ENCODE results near the gene DOC2A.

The DOC2A gene

DNA sequence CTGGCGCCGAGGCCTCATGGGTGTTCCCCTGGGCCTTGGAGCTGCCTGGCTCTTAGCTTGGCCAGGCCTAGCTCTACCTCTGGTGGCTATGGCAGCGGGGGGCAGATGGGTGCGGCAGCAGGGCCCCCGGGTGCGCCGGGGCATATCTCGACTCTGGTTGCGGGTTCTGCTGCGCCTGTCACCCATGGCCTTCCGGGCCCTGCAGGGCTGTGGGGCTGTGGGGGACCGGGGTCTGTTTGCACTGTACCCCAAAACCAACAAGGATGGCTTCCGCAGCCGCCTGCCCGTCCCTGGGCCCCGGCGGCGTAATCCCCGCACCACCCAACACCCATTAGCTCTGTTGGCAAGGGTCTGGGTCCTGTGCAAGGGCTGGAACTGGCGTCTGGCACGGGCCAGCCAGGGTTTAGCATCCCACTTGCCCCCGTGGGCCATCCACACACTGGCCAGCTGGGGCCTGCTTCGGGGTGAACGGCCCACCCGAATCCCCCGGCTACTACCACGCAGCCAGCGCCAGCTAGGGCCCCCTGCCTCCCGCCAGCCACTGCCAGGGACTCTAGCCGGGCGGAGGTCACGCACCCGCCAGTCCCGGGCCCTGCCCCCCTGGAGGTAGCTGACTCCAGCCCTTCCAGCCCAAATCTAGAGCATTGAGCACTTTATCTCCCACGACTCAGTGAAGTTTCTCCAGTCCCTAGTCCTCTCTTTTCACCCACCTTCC, 23.3 kb downstream of the DOC2A start:
- no peak overlapping the region for H4K8ac ChIP-seq (ENCODE audit: low read depth, low read length)
- no peaks in the 10 kb centered on the region for H3K79me1 ChIP-seq (ENCODE audit: low read length)
- H3K4me2 ChIP-seq (ENCODE audit: low read length), result no peak overlapping the region
- H3K4me1 ChIP-seq (ENCODE audit: control insufficient read depth, low read depth, low read length), result no peaks in the 10 kb centered on the region
- no peak for DNase-seq
- no peak overlapping the region for H3K56ac ChIP-seq (ENCODE audit: low read length)
- no peak overlapping the region for H3K23ac ChIP-seq (ENCODE audit: low read length)
- no peaks in the 10 kb centered on the region for H3K79me2 ChIP-seq (ENCODE audit: control insufficient read depth, insufficient read depth, low read length)
- peaks cover 21% of the 10 kb centered on the region for H3K36me3 ChIP-seq (ENCODE audit: control insufficient read depth, insufficient read depth, low read length)
- H3K18ac ChIP-seq (ENCODE audit: low read length), result no peak overlapping the region
- H3K4me3 ChIP-seq (ENCODE audit: low read length), result no peak overlapping the region
- no peak overlapping the region for H4K5ac ChIP-seq (ENCODE audit: low read length)
- H2BK15ac ChIP-seq (replicated peaks; ENCODE audit: low read depth), result no peak overlapping the region
- no peak overlapping the region for H3K9ac ChIP-seq (ENCODE audit: low read length)
- no peak overlapping the region for H3K4ac ChIP-seq (ENCODE audit: low read depth, low read length)
- WGBS (ENCODE audit: extremely low coverage, insufficient coverage, low lambda C conversion rate), result no CpG with 5 or more reads among the region's 35 CpGs
- no peak overlapping the region for H3K27ac ChIP-seq (ENCODE audit: low read depth, low read length)
- no peaks in the 10 kb centered on the region for H3K27me3 ChIP-seq (ENCODE audit: insufficient read depth, low read length, poor library complexity)
- no peak overlapping the region for H2AK5ac ChIP-seq (ENCODE audit: low read length)
- H2BK5ac ChIP-seq (ENCODE audit: low read length), result no peak overlapping the region
- H2BK120ac ChIP-seq (ENCODE audit: low read depth, low read length), result no peak overlapping the region

DNA sequence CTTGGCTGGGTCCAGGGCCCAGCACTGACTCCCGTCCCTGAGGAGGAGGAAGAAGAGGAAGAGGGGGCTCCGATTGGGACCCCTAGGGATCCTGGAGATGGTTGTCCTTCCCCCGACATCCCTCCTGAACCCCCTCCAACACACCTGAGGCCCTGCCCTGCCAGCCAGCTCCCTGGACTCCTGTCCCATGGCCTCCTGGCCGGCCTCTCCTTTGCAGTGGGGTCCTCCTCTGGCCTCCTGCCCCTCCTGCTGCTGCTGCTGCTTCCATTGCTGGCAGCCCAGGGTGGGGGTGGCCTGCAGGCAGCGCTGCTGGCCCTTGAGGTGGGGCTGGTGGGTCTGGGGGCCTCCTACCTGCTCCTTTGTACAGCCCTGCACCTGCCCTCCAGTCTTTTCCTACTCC, 23.9 kb downstream of the DOC2A start:
- no CpG with 5 or more reads among the region's 5 CpGs for WGBS (ENCODE audit: extremely low coverage, insufficient coverage, low lambda C conversion rate)
- no peak overlapping the region for H4K8ac ChIP-seq (ENCODE audit: low read depth, low read length)
- H2BK120ac ChIP-seq (ENCODE audit: low read depth, low read length), result no peak overlapping the region
- no peak overlapping the region for H3K9ac ChIP-seq (ENCODE audit: low read length)
- H3K4me3 ChIP-seq (ENCODE audit: low read length), result no peak overlapping the region
- DNase-seq, result no peak
- no peak overlapping the region for H2BK5ac ChIP-seq (ENCODE audit: low read length)
- no peak overlapping the region for H2AK5ac ChIP-seq (ENCODE audit: low read length)
- H2BK15ac ChIP-seq (replicated peaks; ENCODE audit: low read depth), result no peak overlapping the region
- H3K18ac ChIP-seq (ENCODE audit: low read length), result no peak overlapping the region
- no peaks in the 10 kb centered on the region for H3K4me1 ChIP-seq (ENCODE audit: control insufficient read depth, low read depth, low read length)
- H3K56ac ChIP-seq (ENCODE audit: low read length), result no peak overlapping the region
- no peaks in the 10 kb centered on the region for H3K79me2 ChIP-seq (ENCODE audit: control insufficient read depth, insufficient read depth, low read length)
- H3K4ac ChIP-seq (ENCODE audit: low read depth, low read length), result no peak overlapping the region
- H4K5ac ChIP-seq (ENCODE audit: low read length), result no peak overlapping the region
- H3K79me1 ChIP-seq (ENCODE audit: low read length), result no peaks in the 10 kb centered on the region
- peaks cover 20% of the 10 kb centered on the region for H3K36me3 ChIP-seq (ENCODE audit: control insufficient read depth, insufficient read depth, low read length)
- no peaks in the 10 kb centered on the region for H3K27me3 ChIP-seq (ENCODE audit: insufficient read depth, low read length, poor library complexity)
- H3K23ac ChIP-seq (ENCODE audit: low read length), result no peak overlapping the region
- H3K27ac ChIP-seq (ENCODE audit: low read depth, low read length), result no peak overlapping the region
- H3K4me2 ChIP-seq (ENCODE audit: low read length), result no peak overlapping the region

DNA sequence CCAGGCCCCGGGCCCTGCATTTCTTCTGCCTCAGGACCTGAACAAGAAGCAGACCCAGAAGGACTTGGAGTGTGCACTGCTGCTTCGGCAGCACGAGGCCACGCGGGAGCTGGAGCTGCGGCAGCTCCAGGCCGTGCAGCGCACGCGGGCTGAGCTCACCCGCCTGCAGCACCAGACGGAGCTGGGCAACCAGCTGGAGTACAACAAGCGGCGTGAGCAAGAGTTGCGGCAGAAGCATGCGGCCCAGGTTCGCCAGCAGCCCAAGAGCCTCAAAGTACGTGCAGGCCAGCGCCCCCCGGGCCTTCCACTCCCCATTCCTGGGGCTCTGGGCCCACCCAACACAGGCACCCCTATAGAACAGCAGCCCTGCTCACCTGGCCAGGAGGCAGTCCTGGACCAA, 24.6 kb downstream of the DOC2A start:
- Histone ChIP-seq H2AK5ac (ENCODE audit: low read length) (no peak overlapping the region), H4K5ac (ENCODE audit: low read length) (no peak overlapping the region), H3K4me3 (ENCODE audit: low read length) (no peak overlapping the region), H2BK15ac (replicated peaks; ENCODE audit: low read depth) (no peak overlapping the region), H3K56ac (ENCODE audit: low read length) (no peak overlapping the region), H3K27me3 (ENCODE audit: insufficient read depth, low read length, poor library complexity) (no peaks in the 10 kb centered on the region), H4K8ac (ENCODE audit: low read depth, low read length) (no peak overlapping the region), H3K27ac (ENCODE audit: low read depth, low read length) (no peak overlapping the region), H3K4ac (ENCODE audit: low read depth, low read length) (no peak overlapping the region), H2BK5ac (ENCODE audit: low read length) (no peak overlapping the region), H3K4me2 (ENCODE audit: low read length) (no peak overlapping the region), H3K18ac (ENCODE audit: low read length) (no peak overlapping the region), H3K23ac (ENCODE audit: low read length) (no peak overlapping the region), H2BK120ac (ENCODE audit: low read depth, low read length) (no peak overlapping the region), H3K36me3 (ENCODE audit: control insufficient read depth, insufficient read depth, low read length) (peaks cover 20% of the 10 kb centered on the region), H3K4me1 (ENCODE audit: control insufficient read depth, low read depth, low read length) (no peaks in the 10 kb centered on the region), H3K79me1 (ENCODE audit: low read length) (no peaks in the 10 kb centered on the region), H3K79me2 (ENCODE audit: control insufficient read depth, insufficient read depth, low read length) (no peaks in the 10 kb centered on the region), H3K9ac (ENCODE audit: low read length) (no peak overlapping the region)
- WGBS (ENCODE audit: extremely low coverage, insufficient coverage, low lambda C conversion rate), result no CpG with 5 or more reads among the region's 20 CpGs
- no peak for DNase-seq

DNA sequence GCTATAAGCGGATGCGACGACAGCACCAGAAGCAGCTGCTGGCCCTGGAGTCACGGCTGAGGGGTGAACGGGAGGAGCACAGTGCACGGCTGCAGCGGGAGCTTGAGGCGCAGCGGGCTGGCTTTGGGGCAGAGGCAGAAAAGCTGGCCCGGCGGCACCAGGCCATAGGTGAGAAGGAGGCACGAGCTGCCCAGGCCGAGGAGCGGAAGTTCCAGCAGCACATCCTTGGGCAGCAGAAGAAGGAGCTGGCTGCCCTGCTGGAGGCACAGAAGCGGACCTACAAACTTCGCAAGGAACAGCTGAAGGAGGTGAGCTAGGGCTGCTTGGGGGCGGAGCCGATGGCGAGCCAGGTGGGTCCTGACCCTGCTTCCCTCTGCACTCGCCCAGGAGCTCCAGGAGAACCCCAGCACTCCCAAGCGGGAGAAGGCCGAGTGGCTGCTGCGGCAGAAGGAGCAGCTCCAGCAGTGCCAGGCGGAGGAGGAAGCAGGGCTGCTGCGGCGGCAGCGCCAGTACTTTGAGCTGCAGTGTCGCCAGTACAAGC, 25.5 kb downstream of the DOC2A start:
- no peaks in the 10 kb centered on the region for H3K79me2 ChIP-seq (ENCODE audit: control insufficient read depth, insufficient read depth, low read length)
- H3K4me3 ChIP-seq (ENCODE audit: low read length), result no peak overlapping the region
- no peak overlapping the region for H2BK5ac ChIP-seq (ENCODE audit: low read length)
- no peak overlapping the region for H3K9ac ChIP-seq (ENCODE audit: low read length)
- H3K79me1 ChIP-seq (ENCODE audit: low read length), result no peaks in the 10 kb centered on the region
- H4K5ac ChIP-seq (ENCODE audit: low read length), result no peak overlapping the region
- H3K56ac ChIP-seq (ENCODE audit: low read length), result no peak overlapping the region
- peaks cover 18% of the 10 kb centered on the region for H3K36me3 ChIP-seq (ENCODE audit: control insufficient read depth, insufficient read depth, low read length)
- H3K27ac ChIP-seq (ENCODE audit: low read depth, low read length), result no peak overlapping the region
- H3K27me3 ChIP-seq (ENCODE audit: insufficient read depth, low read length, poor library complexity), result no peaks in the 10 kb centered on the region
- H3K4me2 ChIP-seq (ENCODE audit: low read length), result no peak overlapping the region
- H2BK15ac ChIP-seq (replicated peaks; ENCODE audit: low read depth), result no peak overlapping the region
- no peak overlapping the region for H2BK120ac ChIP-seq (ENCODE audit: low read depth, low read length)
- H3K4me1 ChIP-seq (ENCODE audit: control insufficient read depth, low read depth, low read length), result no peaks in the 10 kb centered on the region
- WGBS (ENCODE audit: extremely low coverage, insufficient coverage, low lambda C conversion rate), result no CpG with 5 or more reads among the region's 28 CpGs
- H3K4ac ChIP-seq (ENCODE audit: low read depth, low read length), result no peak overlapping the region
- no peak for DNase-seq
- H3K23ac ChIP-seq (ENCODE audit: low read length), result no peak overlapping the region
- no peak overlapping the region for H4K8ac ChIP-seq (ENCODE audit: low read depth, low read length)
- H2AK5ac ChIP-seq (ENCODE audit: low read length), result no peak overlapping the region
- H3K18ac ChIP-seq (ENCODE audit: low read length), result no peak overlapping the region

DNA sequence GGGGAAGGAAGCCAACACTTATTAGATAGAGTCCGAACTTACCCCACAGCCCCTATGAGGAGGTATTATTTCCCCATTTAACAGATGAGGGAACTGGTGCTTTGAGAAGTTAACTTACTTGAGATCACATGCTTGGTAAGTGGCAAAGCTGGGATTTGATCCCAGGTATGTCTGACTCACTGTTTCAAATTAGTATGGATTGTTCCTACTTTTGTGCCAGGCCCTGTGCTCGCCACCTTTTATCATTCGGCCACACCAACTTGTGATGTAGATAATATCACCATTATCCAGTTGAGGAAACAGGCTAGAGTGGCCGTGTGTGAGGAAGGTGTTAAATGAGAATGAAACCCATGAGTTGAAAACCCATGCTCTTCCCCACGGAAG, 26.1 kb downstream of the DOC2A start:
- no peak overlapping the region for H2BK5ac ChIP-seq (ENCODE audit: low read length)
- no peaks in the 10 kb centered on the region for H3K27me3 ChIP-seq (ENCODE audit: insufficient read depth, low read length, poor library complexity)
- no peak overlapping the region for H3K56ac ChIP-seq (ENCODE audit: low read length)
- no CpG with 5 or more reads among the region's 5 CpGs for WGBS (ENCODE audit: extremely low coverage, insufficient coverage, low lambda C conversion rate)
- H2BK120ac ChIP-seq (ENCODE audit: low read depth, low read length), result no peak overlapping the region
- H4K5ac ChIP-seq (ENCODE audit: low read length), result no peak overlapping the region
- H3K4me3 ChIP-seq (ENCODE audit: low read length), result no peak overlapping the region
- no peak overlapping the region for H3K27ac ChIP-seq (ENCODE audit: low read depth, low read length)
- no peak overlapping the region for H3K23ac ChIP-seq (ENCODE audit: low read length)
- no peak overlapping the region for H2BK15ac ChIP-seq (replicated peaks; ENCODE audit: low read depth)
- no peak for DNase-seq
- no peaks in the 10 kb centered on the region for H3K79me2 ChIP-seq (ENCODE audit: control insufficient read depth, insufficient read depth, low read length)
- no peak overlapping the region for H3K9ac ChIP-seq (ENCODE audit: low read length)
- H2AK5ac ChIP-seq (ENCODE audit: low read length), result no peak overlapping the region
- H3K4me2 ChIP-seq (ENCODE audit: low read length), result no peak overlapping the region
- H3K79me1 ChIP-seq (ENCODE audit: low read length), result no peaks in the 10 kb centered on the region
- no peak overlapping the region for H3K18ac ChIP-seq (ENCODE audit: low read length)
- peaks cover 18% of the 10 kb centered on the region for H3K36me3 ChIP-seq (ENCODE audit: control insufficient read depth, insufficient read depth, low read length)
- no peak overlapping the region for H4K8ac ChIP-seq (ENCODE audit: low read depth, low read length)
- H3K4ac ChIP-seq (ENCODE audit: low read depth, low read length), result no peak overlapping the region
- H3K4me1 ChIP-seq (ENCODE audit: control insufficient read depth, low read depth, low read length), result no peaks in the 10 kb centered on the region

Measured in mesendoderm (in vitro differentiated cells).